Lung (tissue), 12 donors: ENCODE data around the gene TMEM190. TPM values are rescaled to one million over a fixed set of nuclear protein-coding genes. Genes with fewer than 3 reads are reported as not detected.

Source experiments
- ATAC-seq: fragments of 200-7000 bp; cut with Tn5 transposase; one replicate; pipeline ENCODE4 v1.9.1; 2020; ENCODE audit warnings: moderate number of reproducible peaks; ENCODE audit not compliant: insufficient read depth, low FRiP score
- DNase-seq, 3 donors: peaks; one replicate each; pipeline ENCODE4 v3.0.0-alpha.2; 2013 to 2017
- H3K27ac ChIP-seq, 2 donors: one replicate each; pipeline ENCODE4 v1.5.1; 2013; ENCODE audit warnings: mild to moderate bottlenecking in 2 of 2, moderate library complexity in 2 of 2, control low read depth in 1 of 2, inconsistent platforms in 1 of 2, low read depth in 1 of 2, low read length in 1 of 2
- H3K27me3 ChIP-seq, 3 donors: one replicate each; pipeline ENCODE4 v1.5.1; 2013; ENCODE audit warnings: low read length in 2 of 3; ENCODE audit not compliant: control insufficient read depth in 3 of 3, insufficient read depth in 3 of 3
- H3K36me3 ChIP-seq, 4 donors: one replicate each; pipeline ENCODE4 v1.5.1; 2013; ENCODE audit warnings: low read length in 4 of 4, mild to moderate bottlenecking in 1 of 4, moderate library complexity in 1 of 4; ENCODE audit not compliant: control insufficient read depth in 4 of 4, insufficient read depth in 4 of 4
- H3K4me1 ChIP-seq, 5 donors: one replicate each; pipeline ENCODE4 v1.5.1; 2013; ENCODE audit warnings: low read length in 5 of 5, mild to moderate bottlenecking in 2 of 5, moderate library complexity in 1 of 5; ENCODE audit not compliant: control insufficient read depth in 5 of 5, insufficient read depth in 5 of 5
- H3K4me3 ChIP-seq: one replicate; pipeline ENCODE4 v1.5.1; 2013; ENCODE audit warnings: mild to moderate bottlenecking, control low read depth, moderate library complexity
- H3K9ac ChIP-seq, 2 donors: one replicate each; pipeline ENCODE4 v1.5.1; 2013; ENCODE audit warnings: low read length in 2 of 2, control low read depth in 1 of 2; ENCODE audit not compliant: insufficient read depth in 1 of 2
- H3K9me3 ChIP-seq, 4 donors: one replicate each; pipeline ENCODE4 v1.5.1; 2013; ENCODE audit warnings: low read length in 3 of 4, mild to moderate bottlenecking in 1 of 4, moderate library complexity in 1 of 4; ENCODE audit not compliant: control insufficient read depth in 4 of 4, insufficient read depth in 3 of 4
- WGBS, 2 donors: extraction: QIAGEN DNeasy Blood & Tissue Kit; methylation state at CpG; one replicate each; pipeline ENCODE4 v1.1.7; 2013; 5-methylcytosine and 5-hydroxymethylcytosine counted together
- polyA plus RNA-seq, 2 donors: library from polyadenylated mRNA; stranded (reverse); fragments of 200-250 nt; gene quantifications; one replicate each; pipeline ENCODE4 v1.2.1, GENCODE V29; 2013
- total RNA-seq, 2 donors: library from RNA; depleted of rRNA in 1 of 2; stranded (reverse); fragments of >200 nt in 1 of 2; gene quantifications; one replicate each; pipeline ENCODE4 v1.2.1, GENCODE V29; 2014 to 2021
- TF ChIP-seq, protein P1 (sequence below): IDR thresholded peaks from 2 replicates; pipeline ENCODE4 v1.5.1; 2012; ENCODE audit warnings: mild to moderate bottlenecking; ENCODE audit errors: control extremely low read depth, extremely low read depth
- donor health status: control.
- donor health status: control.
- donor health status: Bipolar disorder and iron deficiency.
- donor health status: healthy.
- donor health status: DM: yes; HTN: yes; CAD: no.

TMEM190 gene
- total and polyA plus RNA-seq, 4 donors: 14.3 to 106 (median 62.5) TPM

GRCh38 chr19:55368701-55369563 is 7.7 kb upstream of the TMEM190 start:
- H3K27ac ChIP-seq: no peak overlapping the region
- H3K4me1 ChIP-seq: peaks cover 0 to 15% (median 8%) of the 10 kb centered on the region in 5 donors
- no peaks in the 10 kb centered on the region for H3K36me3 ChIP-seq
- ATAC-seq: peak; percentile 41
- 9 to 20% methylated on average over 32 to 54 of the region's 54 CpGs for WGBS, 2 donors
- peaks cover 4 to 31% (median 11%) of the 10 kb centered on the region in 3 donors for H3K27me3 ChIP-seq
- H3K4me3 ChIP-seq: no peak overlapping the region
- TF ChIP-seq, protein P1, sequence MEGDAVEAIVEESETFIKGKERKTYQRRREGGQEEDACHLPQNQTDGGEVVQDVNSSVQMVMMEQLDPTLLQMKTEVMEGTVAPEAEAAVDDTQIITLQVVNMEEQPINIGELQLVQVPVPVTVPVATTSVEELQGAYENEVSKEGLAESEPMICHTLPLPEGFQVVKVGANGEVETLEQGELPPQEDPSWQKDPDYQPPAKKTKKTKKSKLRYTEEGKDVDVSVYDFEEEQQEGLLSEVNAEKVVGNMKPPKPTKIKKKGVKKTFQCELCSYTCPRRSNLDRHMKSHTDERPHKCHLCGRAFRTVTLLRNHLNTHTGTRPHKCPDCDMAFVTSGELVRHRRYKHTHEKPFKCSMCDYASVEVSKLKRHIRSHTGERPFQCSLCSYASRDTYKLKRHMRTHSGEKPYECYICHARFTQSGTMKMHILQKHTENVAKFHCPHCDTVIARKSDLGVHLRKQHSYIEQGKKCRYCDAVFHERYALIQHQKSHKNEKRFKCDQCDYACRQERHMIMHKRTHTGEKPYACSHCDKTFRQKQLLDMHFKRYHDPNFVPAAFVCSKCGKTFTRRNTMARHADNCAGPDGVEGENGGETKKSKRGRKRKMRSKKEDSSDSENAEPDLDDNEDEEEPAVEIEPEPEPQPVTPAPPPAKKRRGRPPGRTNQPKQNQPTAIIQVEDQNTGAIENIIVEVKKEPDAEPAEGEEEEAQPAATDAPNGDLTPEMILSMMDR: no peak
- no peak overlapping the region for H3K9ac ChIP-seq
- DNase-seq: no peak
- peaks cover 0 to 4% (median 0%) of the 10 kb centered on the region in 4 donors for H3K9me3 ChIP-seq

GRCh38 chr19:55369653-55370304 is 6.8 kb upstream of the TMEM190 start:
- Histone ChIP-seq H3K27ac (no peak overlapping the region), H3K27me3 (peaks cover 4 to 31% (median 11%) of the 10 kb centered on the region in 3 donors), H3K4me3 (no peak overlapping the region), H3K36me3 (no peaks in the 10 kb centered on the region), H3K9me3 (peaks cover 0 to 4% (median 0%) of the 10 kb centered on the region in 4 donors), H3K9ac (no peak overlapping the region), H3K4me1 (peaks cover 0 to 21% (median 10%) of the 10 kb centered on the region in 5 donors)
- TF ChIP-seq, protein P1: no peak
- no peak for ATAC-seq
- peak in 1 of 3 donors; percentile 27 for DNase-seq
- WGBS, 2 donors: 2 to 3% methylated on average over 32 to 59 of the region's 59 CpGs

GRCh38 chr19:55370305-55370988 is 6.2 kb upstream of the TMEM190 start, which contains the start of gene IL11:
Gene IL11 (minus strand): TSS chr19:55370463. CDS start chr19:55370310, 153 bp downstream.
- Histone ChIP-seq H3K9me3 (peaks cover 0 to 4% (median 0%) of the 10 kb centered on the region in 4 donors), H3K27me3 (peaks cover 4 to 31% (median 11%) of the 10 kb centered on the region in 3 donors), H3K4me1 (peaks cover 0 to 21% (median 10%) of the 10 kb centered on the region in 5 donors), H3K36me3 (no peaks in the 10 kb centered on the region), H3K27ac (no peak within 1 kb of the TSS), H3K9ac (no peak within 1 kb of the TSS), H3K4me3 (no peak within 1 kb of the TSS)
- DNase-seq: no peak
- 7 to 12% methylated on average over 23 to 32 of the region's 32 CpGs for WGBS, 2 donors
- TF ChIP-seq, protein P1: no peak
- no peak for ATAC-seq
